DMS114 treated with DMSO at 0.1 percent for 48 hours (cell line): ENCODE results near the gene SLC38A3.

Experiments
- DNase-seq: peaks from one replicate; lab custom pipeline; 2025; ENCODE audit not compliant: unreplicated experiment; lab: John Stamatoyannopoulos, UW

SLC38A3 gene

GRCh38 chr3:50264964-50265485 is 60.0 kb downstream of the SLC38A3 start:
- DNase-seq = no peak

GRCh38 chr3:50265571-50265970 is 60.5 kb downstream of the SLC38A3 start:
- DNase-seq = no peak

DNA sequence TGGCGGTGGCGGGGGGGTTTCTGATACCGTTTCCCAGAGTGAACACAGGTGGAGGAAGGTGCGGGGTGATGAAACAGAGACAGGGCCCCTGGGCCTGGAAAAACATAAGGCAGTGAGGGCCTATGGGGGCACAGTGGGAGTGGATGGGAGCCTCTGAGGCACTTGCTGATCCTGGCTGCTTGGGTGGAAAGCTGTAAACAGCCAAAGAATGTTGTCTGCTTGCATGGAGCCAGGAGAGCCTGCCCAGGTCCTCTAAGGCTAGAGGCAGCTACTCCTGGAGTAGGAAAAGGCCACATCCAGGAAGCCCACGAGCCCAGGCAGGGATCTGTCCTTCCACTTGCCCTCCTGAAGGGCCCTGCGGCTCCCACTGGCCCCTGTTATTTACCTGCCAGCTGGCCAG is 60.9 kb downstream of the SLC38A3 start:
- no peak for DNase-seq

GRCh38 chr3:50266836-50267235 is 61.8 kb downstream of the SLC38A3 start:
- no peak for DNase-seq

GRCh38 chr3:50267280-50267913 is 62.3 kb downstream of the SLC38A3 start:
- no peak for DNase-seq

DNA sequence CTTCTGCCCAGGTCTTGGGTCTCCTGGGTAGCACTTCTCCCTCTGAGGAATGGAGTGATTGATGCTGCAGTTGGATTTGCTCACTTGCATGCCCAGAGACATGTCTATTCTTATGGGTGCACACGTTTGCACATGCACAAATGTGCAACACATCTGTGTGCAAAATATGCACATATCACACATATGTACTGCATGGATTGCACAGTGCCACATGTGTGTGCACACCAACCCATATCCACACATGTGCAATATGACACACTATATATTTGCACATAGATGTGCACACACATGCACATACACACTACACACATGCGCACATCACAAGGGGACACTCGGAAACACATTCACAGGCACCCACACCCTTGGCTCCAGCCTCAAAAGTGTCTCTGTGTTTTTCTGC is 63.2 kb downstream of the SLC38A3 start:
- no peak for DNase-seq

- no peak for DNase-seq
Measured at GRCh38 chr3:50268703-50269451, 63.8 kb downstream of the SLC38A3 start, which contains the start of gene SEMA3B. TSS of gene SEMA3B (plus strand) at chr3:50269147. CDS start at chr3:50269241, 94 bp downstream.

- DNase-seq = no peak
Measured at GRCh38 chr3:50269460-50269859, 64.4 kb downstream of the SLC38A3 start.

- no peak for DNase-seq
Measured at GRCh38 chr3:50269977-50270413, 64.9 kb downstream of the SLC38A3 start.

GRCh38 chr3:50270422-50271224 is 65.6 kb downstream of the SLC38A3 start:
- DNase-seq = no peak
